K562 (cell line): ENCODE results near the gene CDS1. TPM values are rescaled to one million over a fixed set of nuclear protein-coding genes. Genes with fewer than 3 reads are reported as not detected.

Experiments
- ATAC-seq: fragments of 200-7000 bp; cut with Tn5 transposase; 3 replicates; pipeline ENCODE4 v1.9.1; 2020; ENCODE audit warnings: moderate library complexity
- BruUV-seq: library from RNA; stranded (reverse); fragments of 400-500 nt; replicated peaks from 2 replicates; lab custom pipeline; 2021; lab: Mats Ljungman, UMichigan
- CTCF ChIA-PET: fragments of 300-600 bp; formaldehyde crosslinking; extraction: SDS; loops from one replicate; lab custom pipeline; 2021; ENCODE audit warnings: low intra/inter-chr PET ratio; lab: Yijun Ruan, JAX
- POLR2A ChIA-PET: fragments of 300-600, 350-650 bp; sonication (Branson Sonifier 250); formaldehyde crosslinking; extraction: SDS; loops from one replicate; lab custom pipeline; 2021; ENCODE audit warnings: antibody characterized with exemption, inconsistent platforms; lab: Yijun Ruan, JAX
- DNase-seq, 4 experiments: peaks; one replicate each; pipeline versions ENCODE4 v3.0.0 to v3.0.0-alpha.2; 2011 to 2018; ENCODE audit warnings: low spot score in 3 of 4, mixed read lengths in 3 of 4; ENCODE audit errors: extremely low read depth in 1 of 4
- FAIRE-seq: peaks from 2 replicates; lab custom pipeline; 2011; peaks lifted over from hg19 to GRCh38; lab: Jason Lieb, UNC
- H2AFZ ChIP-seq: 2 replicates; pipeline ENCODE4 v1.6.0; 2011; ENCODE audit warnings: low read depth, low read length, control low read depth, inconsistent platforms
- H3K27ac ChIP-seq: fragments of 200-600 bp; 3 replicates; pipeline ENCODE4 v1.8.0; 2011; ENCODE audit warnings: low read depth, mild to moderate bottlenecking, control low read depth, inconsistent platforms, low read length, moderate library complexity, mixed read lengths; ENCODE audit errors: extremely low read depth
- H3K27me3 ChIP-seq, 2 experiments: fragments of 300-600 bp in 1 of 2; 2 replicates in 1 of 2; 3 replicates in 1 of 2; pipeline versions ENCODE4 v1.6.0 to v1.8.0; 2011; ENCODE audit warnings: inconsistent platforms in 2 of 2, low read length in 2 of 2, mild to moderate bottlenecking in 1 of 2, mixed read lengths in 1 of 2, moderate library complexity in 1 of 2; ENCODE audit not compliant: control insufficient read depth in 2 of 2, insufficient read depth in 2 of 2
- H3K36me3 ChIP-seq: fragments of 300-600 bp; 3 replicates; pipeline ENCODE4 v1.8.0; 2011; ENCODE audit warnings: mild to moderate bottlenecking, low read length, inconsistent platforms; ENCODE audit not compliant: control insufficient read depth, insufficient read depth
- H3K4me1 ChIP-seq, 2 experiments: fragments of 200-600 bp in 1 of 2; replicated peaks in 1 of 2; 2 replicates in 1 of 2; 3 replicates in 1 of 2; pipeline versions ENCODE4 v1.5.1 to v1.8.0; 2011; ENCODE audit warnings: inconsistent platforms in 2 of 2, low read length in 2 of 2, mild to moderate bottlenecking in 1 of 2, mixed read lengths in 1 of 2, moderate library complexity in 1 of 2; ENCODE audit not compliant: control insufficient read depth in 2 of 2, insufficient read depth in 2 of 2
- H3K4me2 ChIP-seq: 2 replicates; pipeline ENCODE4 v1.6.1; 2011; ENCODE audit warnings: low read length, control low read depth, inconsistent platforms, mixed read lengths; ENCODE audit not compliant: insufficient read depth
- H3K4me3 ChIP-seq: fragments of 200-600 bp; sonication (generic), shearing (Covaris generic); 2 replicates; pipeline ENCODE4 v1.5.1; 2016; ENCODE audit warnings: control low read depth, inconsistent platforms
- H3K79me2 ChIP-seq: fragments of 200-600 bp; 3 replicates; pipeline ENCODE4 v1.8.0; 2011; ENCODE audit warnings: low read length, inconsistent platforms; ENCODE audit not compliant: control insufficient read depth, insufficient read depth
- H3K9ac ChIP-seq, 2 experiments: 2 replicates each; pipeline versions ENCODE4 v1.6.0 to v1.6.1; 2011; ENCODE audit warnings: low read depth in 2 of 2, low read length in 2 of 2, control low read depth in 1 of 2, inconsistent platforms in 1 of 2, mild to moderate bottlenecking in 1 of 2, mixed read lengths in 1 of 2; ENCODE audit not compliant: insufficient read depth in 1 of 2
- H3K9me1 ChIP-seq: one replicate; pipeline ENCODE4 v1.6.0; 2011; ENCODE audit warnings: inconsistent platforms, mild to moderate bottlenecking, low read length, moderate library complexity; ENCODE audit not compliant: control insufficient read depth, insufficient read depth
- H3K9me3 ChIP-seq: replicated peaks from 2 replicates; pipeline ENCODE4 v1.5.1; 2011; ENCODE audit warnings: low read depth, low read length, inconsistent platforms; ENCODE audit not compliant: control insufficient read depth, insufficient read depth
- H4K20me1 ChIP-seq: replicated peaks from 2 replicates; pipeline ENCODE4 v1.6.1; 2011; ENCODE audit warnings: low read length, inconsistent platforms, mixed read lengths; ENCODE audit not compliant: control insufficient read depth, insufficient read depth
- PHF20 ChIP-seq: fragments of 450-650 bp; IDR thresholded peaks from 2 replicates; pipeline ENCODE4 v1.6.1; 2018; ENCODE audit not compliant: partially characterized antibody
- STAG1 ChIP-seq: sonication (generic); formaldehyde crosslinking; IDR thresholded peaks from 2 replicates; pipeline ENCODE4 v1.5.0; 2020; ENCODE audit warnings: missing genetic modification reagents, borderline replicate concordance
- TCF7 ChIP-seq: sonication (generic); IDR thresholded peaks from 2 replicates; pipeline ENCODE4 v1.6.1; 2016; ENCODE audit warnings: antibody characterized with exemption, borderline replicate concordance
- THRA ChIP-seq: fragments of 450-650 bp; IDR thresholded peaks from 2 replicates; pipeline ENCODE4 v1.6.1; 2017; ENCODE audit warnings: mild to moderate bottlenecking, moderate library complexity
- YBX1 ChIP-seq: fragments of 450-650 bp; IDR thresholded peaks from 2 replicates; pipeline ENCODE4 v1.7.1; 2016; ENCODE audit warnings: mild to moderate bottlenecking
- ZNF212 ChIP-seq: fragments of 450-650 bp; formaldehyde crosslinking; IDR thresholded peaks from 2 replicates; pipeline ENCODE4 v1.4.0; 2020; ENCODE audit warnings: mild to moderate bottlenecking
- WGBS: fragments of 100-300 bp; shearing (Covaris generic); methylation state at CpG from one replicate; pipeline ENCODE4 v1.1.6; 2016; ENCODE audit warnings: low coverage, mixed read lengths; ENCODE audit not compliant: insufficient coverage; ENCODE audit errors: missing lambda C conversion rate; 5-methylcytosine and 5-hydroxymethylcytosine counted together
- in situ Hi-C: fragments of 300-500 bp; cut with MboI; formaldehyde crosslinking; loops from 4 replicates; pipeline ENCODE4 v1.15.0; 2018; ENCODE audit warnings: inconsistent platforms, mixed read lengths
- intact Hi-C: fragments of 100-400 bp; cut with micrococcal nuclease; formaldehyde crosslinking; loops from 2 replicates; pipeline ENCODE4 v1.14.2; 2022
- polyA plus RNA-seq, 8 experiments: library from polyadenylated mRNA; depleted of rRNA in 4 of 8; stranded (reverse) in 5 of 8; unstranded in 3 of 8; fragments of >200 nt; fragmentation: Nextera tagmentation in 2 of 8; fragmentation: Illumina TruSeq in 1 of 8; extraction: Ambion mirVana in 2 of 8; extraction: Trizol in 1 of 8; gene quantifications; 2 replicates each; pipeline versions ENCODE4 v1.2.1 to v1.2.3, GENCODE V29; 2011 to 2014; ENCODE audit warnings: inconsistent platforms in 1 of 8, missing spikeins in 1 of 8
- total RNA-seq, 7 experiments: library from RNA; depleted of rRNA in 6 of 7; stranded (reverse); fragments of >200 nt in 6 of 7; fragmentation: Illumina TruSeq in 2 of 7; extraction: Trizol in 2 of 7; gene quantifications; 2 replicates each; pipeline versions ENCODE4 v1.2.1 to v1.2.3, GENCODE V29; 2011 to 2021; ENCODE audit warnings: low replicate concordance in 1 of 7
- TF ChIP-seq, protein P1 (sequence below): fragments of 450-650 bp; formaldehyde crosslinking; IDR thresholded peaks from 2 replicates; pipeline ENCODE4 v1.4.0; 2020; ENCODE audit warnings: mild to moderate bottlenecking, mixed read lengths
- TF ChIP-seq, protein P2 (sequence below): fragments of 450-650 bp; formaldehyde crosslinking; IDR thresholded peaks from 2 replicates; pipeline ENCODE4 v1.4.0; 2020; ENCODE audit warnings: mild to moderate bottlenecking, moderate library complexity

Gene CDS1
- total and polyA plus RNA-seq, 9 of the 15 experiments (the other 6 are each of a cell fraction or from before 2014, with no cell fraction given): 0.04 to 0.42 (median 0.15) TPM

DNA sequence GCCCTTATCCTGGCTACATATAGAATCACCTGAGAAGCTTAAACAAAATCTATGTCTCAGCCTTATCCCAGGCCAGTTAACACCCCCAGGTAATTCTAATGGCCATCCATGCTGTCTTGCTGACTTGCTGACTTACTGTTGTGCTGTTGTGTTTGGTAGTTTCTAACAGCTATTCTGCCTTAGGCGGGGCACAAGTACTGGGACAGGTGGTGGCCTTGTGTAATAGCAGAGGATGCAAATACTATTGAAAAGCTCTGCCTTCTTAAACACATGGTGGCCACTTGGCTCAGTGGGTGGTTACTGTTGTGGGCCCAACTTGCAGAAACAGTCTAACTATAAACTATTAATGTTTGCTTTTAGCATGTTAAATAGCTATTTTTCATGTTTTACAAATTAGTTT, 56.2 kb downstream of the CDS1 start:
- Histone ChIP-seq H3K9ac (no peak overlapping the region), H3K9me3 (no peaks in the 10 kb centered on the region), H3K79me2 (no peaks in the 10 kb centered on the region), H4K20me1 (no peaks in the 10 kb centered on the region; the same call in 1 of the 2 replicates), H3K27ac (no peak overlapping the region), H3K36me3 (no peaks in the 10 kb centered on the region), H3K4me1 (no peaks in the 10 kb centered on the region), H3K9me1 (no peaks in the 10 kb centered on the region), H3K27me3 (no peaks in the 10 kb centered on the region), H3K4me2 (no peak overlapping the region), H3K4me3 (no peak overlapping the region), H2AFZ (no peak overlapping the region)
- in situ Hi-C loops: no loop called here
- 0% methylated on average over 1 of the region's 1 CpG for WGBS
- DNase-seq: no peak
- intact Hi-C loops: no loop called here
- no peak for TF ChIP-seq TCF7
- no peak for FAIRE-seq
- ATAC-seq: no peak
- ChIA-PET CTCF (no interaction called here), POLR2A (no interaction called here)
- BruUV-seq: no TSS peak

GRCh38 chr4:84644087-84644486, 61.2 kb downstream of the CDS1 start:
- DNase-seq (no peak), ATAC-seq (no peak), FAIRE-seq (no peak)
- in situ Hi-C loops: no loop called here
- Histone ChIP-seq H3K4me3 (no peak overlapping the region), H3K9me3 (no peaks in the 10 kb centered on the region), H4K20me1 (no peaks in the 10 kb centered on the region; the same call in 1 of the 2 replicates), H2AFZ (no peak overlapping the region), H3K4me1 (no peaks in the 10 kb centered on the region), H3K9ac (no peak overlapping the region), H3K4me2 (no peak overlapping the region), H3K27me3 (no peaks in the 10 kb centered on the region), H3K9me1 (no peaks in the 10 kb centered on the region), H3K79me2 (no peaks in the 10 kb centered on the region), H3K36me3 (no peaks in the 10 kb centered on the region), H3K27ac (no peak overlapping the region)
- ChIA-PET POLR2A (no interaction called here), CTCF (no interaction called here)
- BruUV-seq: no TSS peak
- WGBS: 4% methylated on average over 5 of the region's 5 CpGs
- intact Hi-C loops: no loop called here
- TF ChIP-seq, protein P1, sequence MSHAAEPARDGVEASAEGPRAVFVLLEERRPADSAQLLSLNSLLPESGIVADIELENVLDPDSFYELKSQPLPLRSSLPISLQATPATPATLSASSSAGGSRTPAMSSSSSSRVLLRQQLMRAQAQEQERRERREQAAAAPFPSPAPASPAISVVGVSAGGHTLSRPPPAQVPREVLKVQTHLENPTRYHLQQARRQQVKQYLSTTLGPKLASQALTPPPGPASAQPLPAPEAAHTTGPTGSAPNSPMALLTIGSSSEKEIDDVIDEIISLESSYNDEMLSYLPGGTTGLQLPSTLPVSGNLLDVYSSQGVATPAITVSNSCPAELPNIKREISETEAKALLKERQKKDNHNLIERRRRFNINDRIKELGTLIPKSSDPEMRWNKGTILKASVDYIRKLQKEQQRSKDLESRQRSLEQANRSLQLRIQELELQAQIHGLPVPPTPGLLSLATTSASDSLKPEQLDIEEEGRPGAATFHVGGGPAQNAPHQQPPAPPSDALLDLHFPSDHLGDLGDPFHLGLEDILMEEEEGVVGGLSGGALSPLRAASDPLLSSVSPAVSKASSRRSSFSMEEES (CRISPR knock-in tag): no peak
- TF ChIP-seq YBX1 (no peak), ZNF212 (no peak), STAG1 (CRISPR knock-in tag) (no peak), PHF20 (no peak), THRA (no peak)
- TF ChIP-seq, protein P2, sequence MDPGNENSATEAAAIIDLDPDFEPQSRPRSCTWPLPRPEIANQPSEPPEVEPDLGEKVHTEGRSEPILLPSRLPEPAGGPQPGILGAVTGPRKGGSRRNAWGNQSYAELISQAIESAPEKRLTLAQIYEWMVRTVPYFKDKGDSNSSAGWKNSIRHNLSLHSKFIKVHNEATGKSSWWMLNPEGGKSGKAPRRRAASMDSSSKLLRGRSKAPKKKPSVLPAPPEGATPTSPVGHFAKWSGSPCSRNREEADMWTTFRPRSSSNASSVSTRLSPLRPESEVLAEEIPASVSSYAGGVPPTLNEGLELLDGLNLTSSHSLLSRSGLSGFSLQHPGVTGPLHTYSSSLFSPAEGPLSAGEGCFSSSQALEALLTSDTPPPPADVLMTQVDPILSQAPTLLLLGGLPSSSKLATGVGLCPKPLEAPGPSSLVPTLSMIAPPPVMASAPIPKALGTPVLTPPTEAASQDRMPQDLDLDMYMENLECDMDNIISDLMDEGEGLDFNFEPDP (CRISPR knock-in tag): no peak
